Activated CD8-positive, alpha-beta memory T cell treated with anti-CD3 and anti-CD28 coated beads, Interleukin-2, amount 10 ng/mL, durations not matched to agents 7 days and 5 days (primary cell): ENCODE results near the gene KNG1. TPM values are rescaled to one million over a fixed set of nuclear protein-coding genes. Genes with fewer than 3 reads are reported as not detected.

Source experiments
- ATAC-seq: fragments of 150-1000 bp; cut with Tn5 transposase; one replicate; pipeline ENCODE4 v1.10.0; 2021; ENCODE audit warnings: moderate library complexity
- CTCF ChIA-PET: fragments of 350-600 bp; sonication (Branson Sonifier 250); formaldehyde crosslinking; loops from one replicate; lab custom pipeline; 2021; ENCODE audit warnings: antibody characterized with exemption; lab: Charles Lee
- DNase-seq: peaks from one replicate; pipeline ENCODE4 v3.0.0-alpha.2; 2020
- H3K27ac Mint-ChIP-seq: one replicate; pipeline ENCODE4 v1.8.0; 2021; ENCODE audit warnings: mild to moderate bottlenecking, mixed read lengths
- H3K27me3 Mint-ChIP-seq: one replicate; pipeline ENCODE4 v1.8.0; 2021; ENCODE audit warnings: mixed read lengths
- H3K36me3 Mint-ChIP-seq: one replicate; pipeline ENCODE4 v1.8.0; 2021; ENCODE audit warnings: mild to moderate bottlenecking, mixed read lengths
- H3K4me1 Mint-ChIP-seq: one replicate; pipeline ENCODE4 v1.8.0; 2021; ENCODE audit warnings: mixed read lengths
- H3K4me3 Mint-ChIP-seq: one replicate; pipeline ENCODE4 v1.8.0; 2021; ENCODE audit warnings: mild to moderate bottlenecking, moderate library complexity, mixed read lengths
- H3K9me3 Mint-ChIP-seq: one replicate; pipeline ENCODE4 v1.8.0; 2022; ENCODE audit warnings: low read depth, mixed read lengths
- total RNA-seq, 2 experiments: library from RNA; stranded (reverse); gene quantifications; one replicate each; pipeline ENCODE4 v1.2.3, GENCODE V29; 2021

KNG1 gene
- total RNA-seq, 2 experiments from 2014 or later, result not detected

DNA sequence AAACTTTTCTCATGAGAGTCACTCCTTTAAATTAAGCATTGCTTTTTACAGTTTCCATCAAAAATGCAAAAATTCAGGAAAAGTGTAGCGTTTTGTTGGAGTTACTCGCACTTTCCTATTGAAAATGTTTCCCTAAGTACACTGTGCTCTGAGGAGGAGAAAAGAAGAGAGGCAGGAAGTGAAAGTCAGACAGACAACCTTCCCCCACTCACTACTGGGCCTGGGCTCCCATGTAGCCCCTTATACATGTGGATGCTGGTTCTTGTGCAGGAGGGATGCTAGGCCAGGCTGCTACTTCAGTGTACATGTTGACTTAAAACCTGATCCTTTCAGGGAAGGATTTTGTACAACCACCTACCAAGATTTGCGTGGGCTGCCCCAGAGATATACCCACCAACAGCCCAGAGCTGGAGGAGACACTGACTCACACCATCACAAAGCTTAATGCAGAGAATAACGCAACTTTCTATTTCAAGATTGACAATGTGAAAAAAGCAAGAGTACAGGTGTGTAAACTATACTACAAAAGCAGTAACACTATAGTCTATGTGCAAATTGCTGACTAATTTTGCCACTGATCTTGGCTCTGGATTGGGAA, 15.1 kb downstream of the KNG1 start:
- no peak for ATAC-seq

DNA sequence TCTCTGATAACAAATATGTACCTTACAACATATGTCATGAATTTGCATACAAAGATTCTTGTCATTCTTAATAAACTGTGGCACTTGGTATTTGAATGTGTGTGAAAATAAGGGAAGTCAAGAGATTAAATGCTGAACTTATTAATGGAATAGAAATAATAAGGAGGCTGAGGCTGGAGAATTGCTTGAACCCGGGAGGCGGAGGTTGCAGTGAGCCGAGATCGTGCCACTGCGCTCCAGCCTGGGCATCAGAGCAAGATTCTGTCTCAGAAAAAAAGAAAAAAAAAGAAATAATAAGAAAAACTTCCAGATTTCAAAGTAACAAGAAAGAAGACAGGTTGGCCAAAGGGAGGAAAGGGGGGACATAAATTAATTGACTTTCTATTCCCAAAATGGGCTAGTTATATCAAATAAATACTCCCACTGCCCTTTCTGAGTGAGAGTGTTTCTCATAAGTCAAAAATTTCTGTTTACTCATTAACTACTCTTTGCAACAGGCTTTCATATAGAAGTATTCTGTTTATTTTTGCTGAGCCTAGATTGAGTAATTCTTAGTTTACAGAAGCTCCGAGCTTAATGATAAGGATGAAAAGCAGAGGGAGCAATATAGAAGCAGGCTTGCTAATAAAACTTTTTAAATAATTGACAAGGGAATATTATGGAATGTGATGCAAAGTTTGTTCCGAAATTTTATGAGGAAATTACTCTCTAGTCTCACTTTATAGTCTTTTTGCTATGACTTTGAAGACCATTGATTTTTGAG, 25.6 kb downstream of the KNG1 start:
- H3K36me3 Mint-ChIP-seq, result no peaks in the 10 kb centered on the region
- H3K9me3 Mint-ChIP-seq, result no peaks in the 10 kb centered on the region
- DNase-seq, result no peak
- no peak for ATAC-seq
- no peak overlapping the region for H3K4me3 Mint-ChIP-seq
- no peaks in the 10 kb centered on the region for H3K27me3 Mint-ChIP-seq
- H3K27ac Mint-ChIP-seq, result no peak overlapping the region
- H3K4me1 Mint-ChIP-seq, result peaks cover 2% of the 10 kb centered on the region
- CTCF ChIA-PET, result no interaction called here

More for the DNA sequence above, 15.1 kb downstream of the KNG1 start:
- no peak overlapping the region for H3K4me3 Mint-ChIP-seq
- no peak overlapping the region for H3K27ac Mint-ChIP-seq
- no peak for DNase-seq
- H3K9me3 Mint-ChIP-seq, result no peaks in the 10 kb centered on the region
- CTCF ChIA-PET, result no interaction called here
- peaks cover 2% of the 10 kb centered on the region for H3K4me1 Mint-ChIP-seq
- no peaks in the 10 kb centered on the region for H3K27me3 Mint-ChIP-seq
- no peaks in the 10 kb centered on the region for H3K36me3 Mint-ChIP-seq

- DNase-seq, result no peak
- H3K9me3 Mint-ChIP-seq, result no peaks in the 10 kb centered on the region
- H3K4me3 Mint-ChIP-seq, result no peak overlapping the region
- CTCF ChIA-PET, result no interaction called here
- no peak overlapping the region for H3K27ac Mint-ChIP-seq
- peaks cover 2% of the 10 kb centered on the region for H3K4me1 Mint-ChIP-seq
- H3K36me3 Mint-ChIP-seq, result no peaks in the 10 kb centered on the region
- no peak for ATAC-seq
- H3K27me3 Mint-ChIP-seq, result no peaks in the 10 kb centered on the region
Observed at GRCh38 chr3:186743666-186744065, 26.5 kb downstream of the KNG1 start.

- H3K4me1 Mint-ChIP-seq, result peaks cover 2% of the 10 kb centered on the region
- no peaks in the 10 kb centered on the region for H3K36me3 Mint-ChIP-seq
- CTCF ChIA-PET, result no interaction called here
- H3K9me3 Mint-ChIP-seq, result no peaks in the 10 kb centered on the region
- DNase-seq, result no peak
- ATAC-seq, result no peak
- no peak overlapping the region for H3K4me3 Mint-ChIP-seq
- no peaks in the 10 kb centered on the region for H3K27me3 Mint-ChIP-seq
- H3K27ac Mint-ChIP-seq, result no peak overlapping the region
Observed at GRCh38 chr3:186746008-186746407, 28.8 kb downstream of the KNG1 start.

GRCh38 chr3:186750316-186750715, 33.2 kb downstream of the KNG1 start:
- H3K27ac Mint-ChIP-seq, result no peak overlapping the region
- H3K4me3 Mint-ChIP-seq, result no peak overlapping the region
- H3K36me3 Mint-ChIP-seq, result no peaks in the 10 kb centered on the region
- H3K27me3 Mint-ChIP-seq, result no peaks in the 10 kb centered on the region
- DNase-seq (no peak), ATAC-seq (no peak)
- H3K9me3 Mint-ChIP-seq, result no peaks in the 10 kb centered on the region
- peaks cover 6% of the 10 kb centered on the region for H3K4me1 Mint-ChIP-seq
- CTCF ChIA-PET, result no interaction called here

DNA sequence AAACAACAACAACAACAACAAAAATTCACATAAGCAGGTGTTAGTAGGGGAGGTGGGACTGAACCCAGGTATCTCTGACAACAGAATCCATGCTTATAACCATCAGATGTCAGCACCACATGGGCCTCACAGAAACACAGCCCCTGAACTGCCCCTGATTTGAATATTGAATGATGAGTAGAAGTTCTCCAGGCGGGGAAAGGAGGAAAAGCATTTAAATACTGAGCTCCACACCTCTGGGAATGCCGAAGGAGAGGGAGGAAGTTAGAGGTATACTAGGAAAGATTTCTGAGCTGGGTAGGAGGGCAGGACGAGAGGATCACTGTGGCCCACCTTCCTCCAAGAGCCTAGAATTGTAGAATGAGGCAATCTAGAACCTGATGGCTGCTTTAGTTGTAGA, 34.3 kb downstream of the KNG1 start:
- H3K9me3 Mint-ChIP-seq, result no peaks in the 10 kb centered on the region
- DNase-seq (no peak), ATAC-seq (no peak)
- CTCF ChIA-PET, result no interaction called here
- no peak overlapping the region for H3K27ac Mint-ChIP-seq
- H3K4me3 Mint-ChIP-seq, result no peak overlapping the region
- H3K36me3 Mint-ChIP-seq, result no peaks in the 10 kb centered on the region
- peaks cover 4% of the 10 kb centered on the region for H3K4me1 Mint-ChIP-seq
- H3K27me3 Mint-ChIP-seq, result no peaks in the 10 kb centered on the region

DNA sequence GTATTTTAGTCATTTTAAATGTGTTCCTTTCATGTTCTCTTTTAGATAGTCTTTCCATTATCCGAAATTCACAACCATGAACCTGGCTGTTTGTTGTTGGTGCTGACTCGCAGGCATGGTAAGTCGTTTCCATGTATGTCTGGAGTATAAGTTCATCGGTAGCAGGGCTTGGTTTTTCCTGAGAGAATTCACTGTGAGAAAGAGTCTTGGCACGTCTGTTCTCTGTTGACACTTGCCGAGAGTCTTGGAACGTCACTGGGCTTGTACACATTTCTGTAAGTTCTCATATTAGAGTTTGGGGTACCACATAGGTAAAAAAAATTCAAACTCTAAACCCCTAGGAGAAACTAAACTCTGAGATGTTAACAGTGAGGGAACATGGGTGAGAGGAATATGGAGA, 36.8 kb downstream of the KNG1 start:
- no peak for ATAC-seq
- H3K4me1 Mint-ChIP-seq, result peaks cover 4% of the 10 kb centered on the region
- no peaks in the 10 kb centered on the region for H3K9me3 Mint-ChIP-seq
- no peak overlapping the region for H3K27ac Mint-ChIP-seq
- CTCF ChIA-PET, result no interaction called here
- no peak for DNase-seq
- no peaks in the 10 kb centered on the region for H3K36me3 Mint-ChIP-seq
- H3K4me3 Mint-ChIP-seq, result no peak overlapping the region
- no peaks in the 10 kb centered on the region for H3K27me3 Mint-ChIP-seq

DNA sequence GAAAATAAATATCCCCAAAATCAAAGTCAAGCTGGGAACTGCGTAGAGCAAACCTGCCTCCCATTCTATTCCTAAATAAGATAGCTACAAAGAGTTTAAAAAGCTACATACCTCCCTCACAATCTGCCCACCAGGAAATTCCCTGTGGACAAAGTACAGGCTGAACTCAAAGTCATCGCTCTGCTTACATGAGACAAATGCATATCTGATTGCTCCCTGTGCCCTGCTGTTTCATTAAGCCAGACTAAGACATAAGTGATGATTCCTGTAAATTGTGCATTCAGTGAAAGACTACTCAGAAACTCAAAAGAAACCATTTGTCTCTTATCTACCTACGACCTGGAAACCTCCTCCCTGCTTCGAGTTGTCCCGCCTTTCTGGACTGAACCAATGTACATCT, 37.7 kb downstream of the KNG1 start:
- Mint-ChIP-seq H3K36me3 (no peaks in the 10 kb centered on the region), H3K4me1 (peaks cover 4% of the 10 kb centered on the region), H3K27me3 (no peaks in the 10 kb centered on the region), H3K27ac (no peak overlapping the region), H3K9me3 (no peaks in the 10 kb centered on the region), H3K4me3 (no peak overlapping the region)
- ATAC-seq (no peak), DNase-seq (no peak)
- CTCF ChIA-PET, result no interaction called here

DNA sequence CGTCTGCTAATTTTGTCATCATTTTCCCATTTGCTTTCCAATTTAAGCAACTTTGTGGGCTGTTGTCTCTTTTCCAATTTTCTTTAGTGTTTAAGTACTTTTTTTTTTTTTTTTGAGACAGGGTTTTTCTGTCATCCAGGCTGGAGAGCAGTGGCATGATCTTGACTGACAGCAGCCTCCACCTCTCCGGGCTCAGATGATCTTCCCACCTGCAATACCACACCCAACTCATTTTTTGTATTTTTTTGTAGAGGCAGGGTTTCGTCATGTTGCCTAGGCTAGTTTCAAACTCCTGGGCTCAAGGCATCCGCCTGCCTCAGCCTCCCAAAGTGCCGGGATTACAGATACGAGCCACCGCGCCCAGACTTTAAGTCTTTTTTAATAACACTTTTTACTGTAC, 40.1 kb downstream of the KNG1 start:
- Mint-ChIP-seq H3K4me1 (peaks cover 4% of the 10 kb centered on the region), H3K27me3 (no peaks in the 10 kb centered on the region), H3K27ac (no peak overlapping the region), H3K9me3 (no peaks in the 10 kb centered on the region), H3K4me3 (no peak overlapping the region), H3K36me3 (no peaks in the 10 kb centered on the region)
- CTCF ChIA-PET, result interaction anchor here (0.6 to 0.7 kb wide), 2 partner anchors 16 to 804 kb away, joined by 3 read pairs; no protein-coding TSS in a partner anchor
- ATAC-seq (no peak), DNase-seq (no peak)

DNA sequence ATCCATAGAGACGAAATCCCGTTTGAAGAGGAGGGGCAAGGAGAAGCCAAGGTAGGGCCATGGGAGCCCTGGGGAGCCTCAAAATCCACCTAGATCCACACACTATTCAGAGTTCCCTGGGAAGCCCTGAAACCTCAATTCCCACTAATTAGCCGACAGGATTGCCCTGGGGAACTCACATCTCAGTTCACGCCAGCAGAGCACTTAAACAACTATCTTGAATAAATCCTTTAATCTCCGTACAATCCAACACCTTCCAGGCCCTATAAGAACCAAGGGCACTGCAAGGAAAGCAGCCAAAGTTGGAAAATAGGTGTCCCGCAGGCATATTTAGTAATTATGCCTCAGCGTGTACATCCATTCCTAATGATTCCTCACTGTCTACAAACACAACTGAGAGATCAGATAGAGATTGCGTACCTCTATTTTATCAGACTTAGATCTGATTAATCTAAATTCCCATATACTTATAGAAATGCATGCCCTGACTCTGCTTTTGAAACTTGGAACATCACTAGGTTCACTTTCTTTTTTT, 40.6 kb downstream of the KNG1 start:
- no peaks in the 10 kb centered on the region for H3K9me3 Mint-ChIP-seq
- H3K4me3 Mint-ChIP-seq, result no peak overlapping the region
- no peak for DNase-seq
- ATAC-seq, result no peak
- no peak overlapping the region for H3K27ac Mint-ChIP-seq
- CTCF ChIA-PET, result no interaction called here
- no peaks in the 10 kb centered on the region for H3K27me3 Mint-ChIP-seq
- H3K36me3 Mint-ChIP-seq, result no peaks in the 10 kb centered on the region
- H3K4me1 Mint-ChIP-seq, result peaks cover 4% of the 10 kb centered on the region

DNA sequence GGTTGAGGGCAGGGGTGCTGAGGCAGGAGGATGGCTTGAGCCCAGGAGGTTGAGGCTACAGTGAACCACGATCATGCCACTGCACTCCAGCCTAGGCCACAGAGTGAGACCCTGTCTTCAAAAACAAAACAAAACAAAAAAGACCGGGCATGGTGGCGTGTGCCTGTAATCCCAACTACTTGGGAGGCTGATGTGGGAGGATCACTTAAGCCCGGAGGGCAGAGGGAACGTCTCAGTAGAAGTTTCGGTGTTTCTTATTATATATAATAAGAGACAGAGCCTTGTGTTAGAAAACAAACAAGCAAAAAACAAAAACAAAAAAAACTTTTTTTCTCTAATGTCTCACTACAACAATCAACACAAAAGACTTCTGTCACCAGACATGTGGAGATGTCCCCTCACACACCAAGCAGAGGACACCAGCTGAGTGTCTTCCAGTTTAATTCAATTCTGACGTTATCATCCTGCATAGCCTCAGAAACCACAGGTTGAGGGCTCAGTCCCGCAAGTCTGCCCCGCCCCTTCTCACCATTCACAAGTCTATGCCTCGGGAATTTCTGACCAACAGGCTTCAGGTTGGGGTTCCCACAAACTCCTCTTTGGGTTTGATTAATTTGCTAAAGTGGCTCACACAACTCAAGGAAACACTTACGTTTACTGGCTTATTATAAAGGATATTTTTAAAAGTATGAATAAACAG, 42.2 kb downstream of the KNG1 start:
- Mint-ChIP-seq H3K27me3 (no peaks in the 10 kb centered on the region), H3K4me1 (no peaks in the 10 kb centered on the region), H3K4me3 (no peak overlapping the region), H3K27ac (no peak overlapping the region), H3K9me3 (no peaks in the 10 kb centered on the region), H3K36me3 (no peaks in the 10 kb centered on the region)
- ATAC-seq (no peak), DNase-seq (no peak)
- CTCF ChIA-PET, result interaction anchor here (0.6 kb wide), 1 partner anchor 85 kb away, joined by 3 read pairs; no protein-coding TSS in a partner anchor

DNA sequence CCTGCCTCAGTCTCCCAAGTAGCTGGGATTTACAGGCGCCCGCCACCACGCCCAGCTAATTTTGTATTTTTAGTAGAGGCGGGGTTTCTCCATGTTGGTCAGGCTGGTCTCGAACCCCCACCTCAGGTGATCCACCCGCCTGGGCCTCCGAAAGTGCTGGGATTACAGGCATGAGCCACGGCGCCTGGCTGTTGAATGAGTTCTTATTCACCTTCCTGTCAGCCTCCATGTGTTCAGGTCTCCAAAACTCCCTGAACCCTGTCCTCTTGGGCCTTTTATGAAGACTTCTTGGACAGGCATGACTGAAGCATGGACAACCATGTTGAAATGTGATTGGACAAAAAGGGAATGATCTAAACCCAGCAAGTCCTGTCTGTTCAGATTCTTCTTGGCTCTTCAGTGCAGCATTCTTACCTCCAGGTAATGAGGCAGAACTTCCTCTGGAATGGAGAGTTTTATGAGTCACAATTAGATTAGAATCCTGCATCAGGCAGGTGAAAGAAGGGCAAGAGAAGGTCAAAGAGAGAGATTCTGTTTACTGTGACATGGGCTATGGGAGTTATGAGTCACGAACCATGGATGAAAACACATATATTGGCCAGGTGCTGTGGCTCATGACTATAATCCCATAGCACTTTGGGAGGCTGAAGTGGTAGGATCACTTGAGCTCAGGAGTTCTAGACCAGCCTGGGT, 43.1 kb downstream of the KNG1 start:
- ATAC-seq (no peak), DNase-seq (no peak)
- Mint-ChIP-seq H3K9me3 (no peaks in the 10 kb centered on the region), H3K27ac (no peak overlapping the region), H3K27me3 (no peaks in the 10 kb centered on the region), H3K4me3 (no peak overlapping the region), H3K4me1 (no peaks in the 10 kb centered on the region), H3K36me3 (no peaks in the 10 kb centered on the region)
- CTCF ChIA-PET, result interaction anchor here (0.9 kb wide), 1 partner anchor 144 kb away, joined by 3 read pairs; no protein-coding TSS in a partner anchor

GRCh38 chr3:186760897-186761447, 43.8 kb downstream of the KNG1 start:
- CTCF ChIA-PET, result interaction anchor here (0.9 to 1.2 kb wide), 2 partner anchors 144 to 147 kb away, joined by 3 to 4 read pairs; no protein-coding TSS in a partner anchor
- H3K27me3 Mint-ChIP-seq, result no peaks in the 10 kb centered on the region

More at GRCh38 chr3:186760897-186761447, 43.8 kb downstream of the KNG1 start:
- H3K4me3 Mint-ChIP-seq, result no peak overlapping the region
- no peaks in the 10 kb centered on the region for H3K36me3 Mint-ChIP-seq
- no peaks in the 10 kb centered on the region for H3K4me1 Mint-ChIP-seq
- no peak overlapping the region for H3K27ac Mint-ChIP-seq
- ATAC-seq (no peak), DNase-seq (no peak)
- no peaks in the 10 kb centered on the region for H3K9me3 Mint-ChIP-seq
